Adrenal gland (tissue), 12 donors: ENCODE data around the gene TBC1D2B. TPM values are rescaled to one million over a fixed set of nuclear protein-coding genes. Genes with fewer than 3 reads are reported as not detected.

Source experiments
- DNase-seq, 7 donors: peaks; one replicate each; pipeline ENCODE4 v3.0.0-alpha.2; 2019 to 2020
- H3K27ac ChIP-seq, 5 donors: fragments of 200-600 bp; sonication (generic) in 4 of 5; 1 replicate in 3 of 5; 2 replicates in 2 of 5; pipeline versions ENCODE4 v1.5.1 to v1.8.0; 2016 to 2020; ENCODE audit warnings: mild to moderate bottlenecking in 1 of 5
- H3K27me3 ChIP-seq: fragments of 200-600 bp; 2 replicates; pipeline ENCODE4 v1.8.0; 2021
- H3K36me3 ChIP-seq, 2 donors: fragments of 200-600 bp; replicated peaks in 1 of 2; 1 replicate in 1 of 2; 2 replicates in 1 of 2; pipeline versions ENCODE4 v1.5.1 to v1.8.0; 2018 to 2022
- H3K4me1 ChIP-seq, 2 donors: fragments of 200-600 bp; replicated peaks in 1 of 2; 1 replicate in 1 of 2; 2 replicates in 1 of 2; pipeline versions ENCODE4 v1.5.1 to v1.8.0; 2018 to 2021
- H3K4me3 ChIP-seq, 4 donors: fragments of 200-600 bp; sonication (generic) in 3 of 4; one replicate each; pipeline ENCODE4 v1.5.1; 2016 to 2018
- H3K9me3 ChIP-seq, 3 donors: fragments of 200-600 bp; sonication (generic) in 1 of 3; replicated peaks in 1 of 3; 1 replicate in 2 of 3; 2 replicates in 1 of 3; pipeline versions ENCODE4 v1.5.1 to v1.8.0; 2016 to 2021
- POLR2A ChIP-seq, 2 donors: fragments of 450-650 bp; IDR thresholded peaks; one replicate each; pipeline ENCODE4 v1.6.1; 2017; ENCODE audit warnings: antibody characterized with exemption in 2 of 2, mild to moderate bottlenecking in 2 of 2, moderate library complexity in 1 of 2
- WGBS, 4 donors: extraction: QIAGEN DNeasy Blood & Tissue Kit in 2 of 4; methylation state at CpG; one replicate each; pipeline versions ENCODE4 v1.1.5 to v1.1.7; 2013 to 2017; 5-methylcytosine and 5-hydroxymethylcytosine counted together
- intact Hi-C, 2 donors: fragments of 100-400 bp; cut with DNase I; formaldehyde crosslinking; loops; one replicate each; pipeline versions ENCODE4 v1.14.1 to v1.15.0; 2022 to 2023
- polyA plus RNA-seq, 3 donors: library from polyadenylated mRNA; stranded (reverse); fragments of 200-250 nt in 2 of 3; fragments of 350-450 nt in 1 of 3; fragmentation: Illumina TruSeq in 1 of 3; extraction: RNeasy Lipid Tissue Mini Kit (QIAGEN cat#74804) in 1 of 3; gene quantifications; one replicate each; pipeline ENCODE4 v1.2.3, GENCODE V29; 2013 to 2014
- total RNA-seq, 9 donors: library from RNA; depleted of rRNA in 4 of 9; stranded (reverse); fragments of >200 nt in 4 of 9; fragments of 120-200 nt in 1 of 9; fragmentation: NEBNext Ultra II Directional in 1 of 9; extraction: Animal tissue kit (Norgen Biotek cat#: 25700) in 1 of 9; gene quantifications; one replicate each; pipeline versions ENCODE4 v1.1.0 to v1.2.4, GENCODE V29; 2013 to 2023
- TF ChIP-seq, protein P1 (sequence below), 6 experiments: fragments of 450-650 bp in 4 of 6; fragments of 200-600 bp in 2 of 6; sonication (generic) in 1 of 6; IDR thresholded peaks; 1 replicate in 5 of 6; 2 replicates in 1 of 6; pipeline versions ENCODE4 v1.5.1 to v1.8.0; 2016 to 2021; ENCODE audit warnings: antibody characterized with exemption in 6 of 6, mild to moderate bottlenecking in 2 of 6, moderate library complexity in 1 of 6
- donor health status: healthy with polysubstance abuse.
- donor health status: Bipolar disorder and iron deficiency.
- donor health status: DM: yes; HTN: yes; CAD: no.
- donor health status: DM: no; HTN: no; CAD: no.
- donor health status: DM: no; HTN: no; CAD: no.
- donor health status: DM: yes; HTN: yes; CAD: no.

TBC1D2B gene
- total and polyA plus RNA-seq, 12 donors: 16.3 to 95.0 (median 54.6) TPM

DNA sequence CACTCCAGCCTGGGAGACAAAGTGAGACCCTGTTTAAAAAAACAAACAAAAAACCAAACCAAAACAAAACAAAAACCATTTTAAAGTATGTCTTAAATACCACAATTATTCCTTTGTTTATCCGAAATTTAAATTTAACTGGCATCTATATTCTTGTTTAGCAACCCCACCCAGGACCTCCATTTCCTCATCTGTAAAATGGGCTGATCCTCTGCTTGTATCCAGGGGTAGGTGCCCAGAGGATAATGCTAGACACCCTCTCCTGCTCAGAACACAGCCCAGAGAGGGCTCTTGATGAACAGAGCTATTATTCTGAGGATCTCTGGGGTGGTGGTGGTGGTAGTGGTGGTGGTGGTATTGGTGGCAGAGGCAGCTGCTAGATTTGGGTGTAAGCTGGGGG is 24.7 kb upstream of the TBC1D2B start:
- no peak for DNase-seq
- Histone ChIP-seq H3K27me3 (no peaks in the 10 kb centered on the region), H3K4me1 (peaks cover 0 to 15% of the 10 kb centered on the region in 2 donors), H3K27ac (no peak overlapping the region), H3K4me3 (no peak overlapping the region), H3K9me3 (no peaks in the 10 kb centered on the region), H3K36me3 (no peaks in the 10 kb centered on the region)
- no peak for TF ChIP-seq POLR2A (IDR thresholded peaks at IDR 0.05)
- TF ChIP-seq, protein P1, sequence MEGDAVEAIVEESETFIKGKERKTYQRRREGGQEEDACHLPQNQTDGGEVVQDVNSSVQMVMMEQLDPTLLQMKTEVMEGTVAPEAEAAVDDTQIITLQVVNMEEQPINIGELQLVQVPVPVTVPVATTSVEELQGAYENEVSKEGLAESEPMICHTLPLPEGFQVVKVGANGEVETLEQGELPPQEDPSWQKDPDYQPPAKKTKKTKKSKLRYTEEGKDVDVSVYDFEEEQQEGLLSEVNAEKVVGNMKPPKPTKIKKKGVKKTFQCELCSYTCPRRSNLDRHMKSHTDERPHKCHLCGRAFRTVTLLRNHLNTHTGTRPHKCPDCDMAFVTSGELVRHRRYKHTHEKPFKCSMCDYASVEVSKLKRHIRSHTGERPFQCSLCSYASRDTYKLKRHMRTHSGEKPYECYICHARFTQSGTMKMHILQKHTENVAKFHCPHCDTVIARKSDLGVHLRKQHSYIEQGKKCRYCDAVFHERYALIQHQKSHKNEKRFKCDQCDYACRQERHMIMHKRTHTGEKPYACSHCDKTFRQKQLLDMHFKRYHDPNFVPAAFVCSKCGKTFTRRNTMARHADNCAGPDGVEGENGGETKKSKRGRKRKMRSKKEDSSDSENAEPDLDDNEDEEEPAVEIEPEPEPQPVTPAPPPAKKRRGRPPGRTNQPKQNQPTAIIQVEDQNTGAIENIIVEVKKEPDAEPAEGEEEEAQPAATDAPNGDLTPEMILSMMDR (IDR thresholded peaks at IDR 0.05): no peak
- intact Hi-C loops: no loop called here
- 70 to 90% (median 75%) methylated on average over 1 of the region's 1 CpG for WGBS, 4 donors

DNA sequence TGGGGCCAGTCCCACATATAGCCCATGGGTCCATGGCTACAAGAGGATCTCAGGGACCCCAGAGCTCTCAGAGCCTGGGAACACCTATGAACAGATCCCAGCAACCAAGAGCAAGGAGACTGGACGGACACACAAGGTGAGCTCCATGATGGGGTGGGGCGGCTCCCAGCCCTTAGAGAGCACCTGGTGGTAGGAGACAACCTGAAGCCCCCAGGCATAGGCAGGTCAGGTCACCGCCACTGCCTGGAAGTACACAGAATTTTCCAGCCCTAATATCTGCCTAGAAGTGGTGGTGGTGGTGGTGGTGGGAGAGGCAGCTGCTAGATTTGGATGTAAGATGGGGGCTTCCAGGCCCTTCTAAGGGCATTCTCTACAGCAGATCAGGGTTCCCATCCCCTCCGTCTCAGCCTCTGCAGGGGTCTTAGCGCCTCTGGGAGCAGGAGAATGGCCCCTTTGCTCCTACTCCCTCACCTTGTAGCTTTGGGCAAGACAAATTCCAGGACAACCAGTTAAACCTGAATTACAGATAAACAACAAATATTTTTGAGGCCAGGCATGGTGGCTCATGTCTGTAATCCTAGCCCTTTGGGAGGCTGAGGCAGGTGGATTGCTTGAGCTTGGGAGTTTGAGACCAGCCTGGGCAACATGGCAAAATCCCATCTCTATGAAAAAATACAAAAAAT is 24.1 kb upstream of the TBC1D2B start:
- TF ChIP-seq, protein P1 (IDR thresholded peaks at IDR 0.05): no peak
- no peak for TF ChIP-seq POLR2A (IDR thresholded peaks at IDR 0.05)
- no peak overlapping the region for H3K27ac ChIP-seq
- intact Hi-C loops: no loop called here
- H3K9me3 ChIP-seq: no peaks in the 10 kb centered on the region
- H3K4me3 ChIP-seq: no peak overlapping the region
- DNase-seq: peak in 1 of 7 donors; percentile 4
- no peaks in the 10 kb centered on the region for H3K36me3 ChIP-seq
- H3K27me3 ChIP-seq: no peaks in the 10 kb centered on the region
- 89 to 100% (median 96%) methylated on average over 2 to 5 of the region's 5 CpGs for WGBS, 4 donors
- peaks cover 0 to 15% of the 10 kb centered on the region in 2 donors for H3K4me1 ChIP-seq

GRCh38 chr15:78100886-78101285 is 23.4 kb upstream of the TBC1D2B start:
- peaks cover 0 to 15% of the 10 kb centered on the region in 2 donors for H3K4me1 ChIP-seq
- H3K27me3 ChIP-seq: no peaks in the 10 kb centered on the region
- WGBS, 4 donors: 92 to 100% (median 97%) methylated on average over 1 to 2 of the region's 2 CpGs; no CpG with 5 or more reads in 1 of the 4 donors
- TF ChIP-seq, protein P1 (IDR thresholded peaks at IDR 0.05): no peak
- no peak for TF ChIP-seq POLR2A (IDR thresholded peaks at IDR 0.05)
- intact Hi-C loops: no loop called here
- peak in 1 of 7 donors; percentile 3 for DNase-seq
- no peaks in the 10 kb centered on the region for H3K9me3 ChIP-seq
- H3K27ac ChIP-seq: no peak overlapping the region
- H3K4me3 ChIP-seq: no peak overlapping the region
- H3K36me3 ChIP-seq: no peaks in the 10 kb centered on the region

DNA sequence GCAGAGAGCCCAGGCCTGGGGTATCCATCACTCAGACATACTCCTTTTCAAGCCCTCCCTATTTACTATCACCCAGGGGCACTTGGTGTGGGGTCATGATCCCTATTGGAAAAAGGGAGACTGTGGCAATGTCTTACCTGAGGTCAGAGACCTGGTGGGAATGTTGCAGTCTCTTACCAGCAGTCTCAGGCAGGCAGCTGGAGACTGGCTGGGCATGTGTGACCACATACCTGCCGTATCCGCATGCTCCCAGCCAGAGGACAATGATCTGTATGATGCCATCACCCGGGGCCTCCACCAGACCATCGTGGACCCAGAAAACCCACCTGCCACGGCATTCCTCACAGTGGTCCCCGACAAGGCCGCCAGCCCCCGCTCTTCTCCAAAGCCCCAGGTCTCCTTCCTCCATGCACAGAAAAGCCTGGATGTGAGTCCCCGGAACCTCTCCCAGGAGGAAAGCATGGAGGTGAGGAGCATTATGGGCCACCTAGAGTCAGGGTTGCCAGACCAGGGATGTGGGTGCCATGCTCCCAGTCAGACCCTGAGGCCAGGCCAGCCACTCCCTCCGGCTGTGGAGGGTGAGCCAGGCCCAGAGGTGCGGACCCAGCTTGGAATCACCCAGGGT is 20.7 kb upstream of the TBC1D2B start:
- TF ChIP-seq, protein P1 (IDR thresholded peaks at IDR 0.05): no peak
- TF ChIP-seq POLR2A (IDR thresholded peaks at IDR 0.05): no peak
- WGBS, 4 donors: 84 to 98% (median 93%) methylated on average over 8 to 11 of the region's 11 CpGs
- peak in 1 of 7 donors; percentile 5 for DNase-seq
- intact Hi-C loops: no loop called here
- no peaks in the 10 kb centered on the region for H3K27me3 ChIP-seq
- H3K4me3 ChIP-seq: no peak overlapping the region
- no peaks in the 10 kb centered on the region for H3K36me3 ChIP-seq
- H3K27ac ChIP-seq: no peak overlapping the region
- peaks cover 0 to 4% of the 10 kb centered on the region in 2 donors for H3K4me1 ChIP-seq
- H3K9me3 ChIP-seq: no peaks in the 10 kb centered on the region
